Panc1 (cell line): Measurements from ENCODE around the gene BRWD1.

Experiments used
- CTCF ChIP-seq: fragments of 450-650 bp; IDR thresholded peaks from 2 replicates; pipeline ENCODE4 v1.5.1; 2017; ENCODE audit warnings: mild to moderate bottlenecking
- POLR2AphosphoS5 ChIP-seq: IDR thresholded peaks from 2 replicates; pipeline ENCODE4 v1.6.1; 2012; ENCODE audit warnings: mild to moderate bottlenecking, low read depth, low read length, moderate library complexity
- REST ChIP-seq, 2 experiments: IDR thresholded peaks; 2 replicates each; pipeline ENCODE4 v1.6.1; 2011 to 2012; ENCODE audit warnings: low read depth in 2 of 2, control low read depth in 1 of 2, low read length in 1 of 2, mild to moderate bottlenecking in 1 of 2, moderate library complexity in 1 of 2; ENCODE audit not compliant: insufficient read depth in 1 of 2
- SIN3A ChIP-seq: IDR thresholded peaks from 2 replicates; pipeline ENCODE4 v1.6.1; 2012; ENCODE audit warnings: low read depth, mild to moderate bottlenecking, low read length, moderate library complexity, borderline replicate concordance; ENCODE audit not compliant: insufficient read depth

- TF ChIP-seq CTCF (no peak), POLR2AphosphoS5 (no peak), REST (IDR thresholded peaks at IDR 0.05; ENCODE audit: insufficient read depth in 1 of 2, low read depth in 2 of 2, low read length in 1 of 2) (no peak), SIN3A (no peak)
Observed at GRCh38 chr21:39346206-39346605, 32.8 kb upstream of the BRWD1 start.
